GM12865 (cell line): ENCODE data around the gene KCNRG.

Experiments used
- DNase-seq: peaks from one replicate; pipeline ENCODE4 v3.0.0; 2010; ENCODE audit warnings: low read depth
- H3K4me3 ChIP-seq: 2 replicates; pipeline ENCODE4 v1.5.1; 2011; ENCODE audit warnings: mild to moderate bottlenecking, low read depth, low read length, control low read depth
- TF ChIP-seq, protein P1 (sequence below): IDR thresholded peaks from 2 replicates; pipeline ENCODE4 v1.5.1; 2011; ENCODE audit warnings: low read length, control low read depth, low read depth, inconsistent platforms; ENCODE audit not compliant: insufficient read depth; ENCODE audit errors: missing control alignments

KCNRG gene

DNA sequence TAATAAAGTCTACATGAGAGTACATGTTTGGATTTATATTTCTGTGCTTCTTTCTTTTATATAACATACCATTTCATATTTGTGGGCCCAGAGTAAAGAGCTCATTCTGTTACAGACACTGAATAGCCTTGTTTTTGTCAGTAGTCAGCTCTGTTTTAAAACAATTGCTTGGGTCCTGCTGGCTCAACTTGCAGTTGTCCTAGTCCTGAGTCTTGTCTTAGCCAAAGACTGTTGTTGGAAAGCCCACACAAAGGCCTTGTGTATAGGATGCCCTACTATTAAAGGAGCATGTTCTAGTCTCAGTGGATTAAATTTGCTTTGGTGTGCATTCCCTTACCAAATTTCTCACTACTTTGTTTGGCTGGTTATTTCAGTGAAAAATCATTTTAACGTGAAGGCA lies 3.8 kb upstream of the KCNRG start:
- DNase-seq: no peak
- TF ChIP-seq, protein P1, sequence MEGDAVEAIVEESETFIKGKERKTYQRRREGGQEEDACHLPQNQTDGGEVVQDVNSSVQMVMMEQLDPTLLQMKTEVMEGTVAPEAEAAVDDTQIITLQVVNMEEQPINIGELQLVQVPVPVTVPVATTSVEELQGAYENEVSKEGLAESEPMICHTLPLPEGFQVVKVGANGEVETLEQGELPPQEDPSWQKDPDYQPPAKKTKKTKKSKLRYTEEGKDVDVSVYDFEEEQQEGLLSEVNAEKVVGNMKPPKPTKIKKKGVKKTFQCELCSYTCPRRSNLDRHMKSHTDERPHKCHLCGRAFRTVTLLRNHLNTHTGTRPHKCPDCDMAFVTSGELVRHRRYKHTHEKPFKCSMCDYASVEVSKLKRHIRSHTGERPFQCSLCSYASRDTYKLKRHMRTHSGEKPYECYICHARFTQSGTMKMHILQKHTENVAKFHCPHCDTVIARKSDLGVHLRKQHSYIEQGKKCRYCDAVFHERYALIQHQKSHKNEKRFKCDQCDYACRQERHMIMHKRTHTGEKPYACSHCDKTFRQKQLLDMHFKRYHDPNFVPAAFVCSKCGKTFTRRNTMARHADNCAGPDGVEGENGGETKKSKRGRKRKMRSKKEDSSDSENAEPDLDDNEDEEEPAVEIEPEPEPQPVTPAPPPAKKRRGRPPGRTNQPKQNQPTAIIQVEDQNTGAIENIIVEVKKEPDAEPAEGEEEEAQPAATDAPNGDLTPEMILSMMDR: no peak

DNA sequence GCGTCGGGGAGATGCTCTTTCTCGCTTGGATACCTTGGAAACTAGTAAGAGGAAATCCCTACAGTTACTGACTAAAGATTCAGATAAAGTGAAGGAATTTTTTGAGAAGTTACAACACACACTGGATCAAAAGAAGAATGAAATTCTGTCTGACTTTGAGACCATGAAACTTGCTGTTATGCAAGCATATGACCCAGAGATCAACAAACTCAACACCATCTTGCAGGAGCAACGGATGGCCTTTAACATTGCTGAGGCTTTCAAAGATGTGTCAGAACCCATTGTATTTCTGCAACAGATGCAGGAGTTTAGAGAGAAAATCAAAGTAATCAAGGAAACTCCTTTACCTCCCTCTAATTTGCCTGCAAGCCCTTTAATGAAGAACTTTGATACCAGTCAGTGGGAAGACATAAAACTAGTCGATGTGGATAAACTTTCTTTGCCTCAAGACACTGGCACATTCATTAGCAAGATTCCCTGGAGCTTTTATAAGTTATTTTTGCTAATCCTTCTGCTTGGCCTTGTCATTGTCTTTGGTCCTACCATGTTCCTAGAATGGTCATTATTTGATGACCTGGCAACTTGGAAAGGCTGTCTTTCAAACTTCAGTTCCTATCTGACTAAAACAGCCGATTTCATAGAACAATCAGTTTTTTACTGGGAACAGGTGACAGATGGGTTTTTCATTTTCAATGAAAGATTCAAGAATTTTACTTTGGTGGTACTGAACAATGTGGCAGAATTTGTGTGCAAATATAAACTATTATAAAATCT lies 2.7 kb upstream of the KCNRG start:
- DNase-seq: no peak
- H3K4me3 ChIP-seq: no peak overlapping the region
- TF ChIP-seq, protein P1: no peak

More for the DNA sequence above, 3.8 kb upstream of the KCNRG start:
- H3K4me3 ChIP-seq: no peak overlapping the region

DNA sequence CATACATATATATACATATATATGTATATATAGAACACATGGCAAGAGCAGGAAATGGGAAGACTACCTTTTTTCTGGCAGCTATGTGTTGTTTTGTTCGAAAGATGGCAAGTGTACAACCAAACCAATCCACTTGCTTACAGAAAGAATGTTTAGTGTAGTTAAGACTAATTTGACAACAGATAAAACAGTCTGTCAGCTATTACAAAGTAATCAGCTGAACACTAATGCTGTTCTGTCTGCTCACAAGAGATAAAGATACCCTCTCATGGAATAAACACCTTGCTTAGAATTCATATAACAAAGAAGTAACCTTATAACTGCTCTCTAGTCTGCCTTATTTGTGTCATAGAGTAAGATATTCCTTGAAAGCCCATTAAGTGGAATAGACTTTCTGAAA lies 858 bp upstream of the KCNRG start:
- no peak for DNase-seq
- H3K4me3 ChIP-seq: no peak overlapping the region
- TF ChIP-seq, protein P1: no peak

DNA sequence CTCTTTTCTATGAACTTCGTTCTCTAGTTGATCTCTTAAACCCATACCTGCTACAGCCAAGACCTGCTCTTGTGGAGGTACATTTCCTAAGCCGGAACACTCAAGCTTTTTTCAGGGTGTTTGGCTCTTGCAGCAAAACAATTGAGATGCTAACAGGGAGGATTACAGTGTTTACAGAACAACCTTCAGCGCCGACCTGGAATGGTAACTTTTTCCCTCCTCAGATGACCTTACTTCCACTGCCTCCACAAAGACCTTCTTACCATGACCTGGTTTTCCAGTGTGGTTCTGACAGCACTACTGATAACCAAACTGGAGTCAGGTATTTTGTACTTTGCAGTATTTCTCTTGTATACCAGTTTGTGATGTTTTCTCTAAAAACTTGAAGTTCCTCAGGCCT lies 506 bp downstream of the KCNRG start:
- no peak for DNase-seq
- no peak overlapping the region for H3K4me3 ChIP-seq
- TF ChIP-seq, protein P1: no peak

DNA sequence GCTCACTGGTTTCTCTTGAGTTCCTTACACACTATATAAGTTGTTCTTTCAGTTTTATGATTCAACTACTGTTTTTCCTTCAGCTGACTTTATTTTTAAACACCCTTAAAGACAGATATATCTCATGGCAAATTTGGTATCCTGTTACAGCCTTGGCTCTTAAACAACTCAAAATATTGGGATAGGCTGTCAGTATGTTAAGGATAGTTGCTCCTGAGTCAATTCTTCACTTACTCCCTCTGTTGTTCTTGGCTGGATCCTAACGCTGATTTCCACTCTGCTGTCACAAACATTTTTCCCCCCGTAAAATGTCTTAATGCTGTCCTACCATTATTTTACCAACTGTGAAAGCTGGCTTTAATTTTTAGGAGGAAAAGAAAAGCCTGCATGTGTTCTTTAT lies 1.2 kb downstream of the KCNRG start:
- DNase-seq: no peak
- H3K4me3 ChIP-seq: no peak overlapping the region
- TF ChIP-seq, protein P1: no peak

DNA sequence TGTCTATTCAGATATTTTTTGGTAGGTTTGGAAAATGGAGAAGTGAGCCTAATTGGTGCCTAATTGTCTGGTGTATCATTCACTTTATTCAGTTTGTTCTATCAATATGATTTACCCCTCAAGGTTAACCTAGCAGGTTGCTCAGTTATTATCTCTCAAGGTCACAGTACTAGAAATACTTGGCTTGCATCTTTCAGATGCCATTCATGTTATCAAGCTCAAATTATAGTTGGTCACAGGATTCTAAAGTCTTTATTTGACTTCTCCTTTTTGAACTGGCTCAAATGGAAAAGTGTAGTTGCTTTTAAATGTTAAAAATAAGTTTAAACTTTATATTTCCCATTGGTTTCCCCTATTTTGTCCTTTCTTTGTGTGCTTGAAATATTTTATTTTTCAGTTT lies 2.6 kb downstream of the KCNRG start:
- no peak for DNase-seq
- H3K4me3 ChIP-seq: no peak overlapping the region
- TF ChIP-seq, protein P1: no peak

DNA sequence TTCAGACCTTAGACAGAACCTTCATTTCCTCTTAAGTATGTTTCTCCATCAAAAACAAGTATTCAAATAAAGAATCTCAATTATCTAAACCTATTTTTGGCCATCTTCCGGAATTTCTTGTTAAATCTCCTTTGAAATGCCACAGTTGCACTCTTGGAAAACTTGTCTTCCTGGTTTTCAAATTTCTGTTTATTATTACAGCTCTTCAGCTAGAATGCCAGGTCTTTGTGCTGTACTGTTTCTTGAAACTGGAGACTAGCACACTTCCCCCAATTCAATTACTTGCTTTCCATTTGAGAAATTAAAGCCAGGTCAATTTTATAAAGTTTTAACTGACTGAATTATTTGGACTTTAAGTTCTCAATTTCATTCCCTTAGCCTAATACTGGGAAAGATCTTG lies 10.2 kb downstream of the KCNRG start:
- TF ChIP-seq, protein P1: no peak
- no peak for DNase-seq
- H3K4me3 ChIP-seq: no peak overlapping the region
